C4-2B (cell line): Measurements from ENCODE around the gene EFCAB5.
"Not testable (repeated sequence)": the region's sequence is repeated elsewhere in the genome, so short reads cannot be mapped to it uniquely, and the experiment has no call there.

Source experiments
- H3K27ac ChIP-seq: fragments of 450-650 bp; 2 replicates; pipeline ENCODE4 v1.5.1; 2017
- ZFX ChIP-seq: fragments of 450-650 bp; IDR thresholded peaks from 2 replicates; pipeline ENCODE4 v1.6.1; 2017
- TF ChIP-seq, protein P1 (sequence below): fragments of 450-650 bp; conservative IDR thresholded peaks from 2 replicates; pipeline ENCODE4 v1.5.1; 2017; ENCODE audit warnings: mild to moderate bottlenecking

The EFCAB5 gene

DNA sequence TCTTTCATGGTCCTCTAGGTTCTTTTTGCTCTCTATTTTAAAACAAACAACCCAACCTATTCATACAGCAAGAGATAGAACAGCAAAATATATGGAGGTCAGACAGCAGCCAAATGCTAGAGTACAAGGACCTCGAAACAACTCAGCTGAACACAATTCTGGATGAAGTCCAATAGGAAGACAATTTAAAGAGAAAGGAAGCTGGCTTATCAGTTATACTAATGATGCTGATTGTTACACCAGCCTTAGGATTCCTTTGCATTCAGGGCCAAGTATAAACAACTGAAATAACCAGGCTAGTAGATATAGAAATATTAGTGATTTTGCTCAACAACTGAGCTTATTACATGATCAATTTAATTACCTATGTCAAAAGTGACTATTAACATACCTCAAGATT lies 13.9 kb upstream of the EFCAB5 start:
- TF ChIP-seq, protein P1, sequence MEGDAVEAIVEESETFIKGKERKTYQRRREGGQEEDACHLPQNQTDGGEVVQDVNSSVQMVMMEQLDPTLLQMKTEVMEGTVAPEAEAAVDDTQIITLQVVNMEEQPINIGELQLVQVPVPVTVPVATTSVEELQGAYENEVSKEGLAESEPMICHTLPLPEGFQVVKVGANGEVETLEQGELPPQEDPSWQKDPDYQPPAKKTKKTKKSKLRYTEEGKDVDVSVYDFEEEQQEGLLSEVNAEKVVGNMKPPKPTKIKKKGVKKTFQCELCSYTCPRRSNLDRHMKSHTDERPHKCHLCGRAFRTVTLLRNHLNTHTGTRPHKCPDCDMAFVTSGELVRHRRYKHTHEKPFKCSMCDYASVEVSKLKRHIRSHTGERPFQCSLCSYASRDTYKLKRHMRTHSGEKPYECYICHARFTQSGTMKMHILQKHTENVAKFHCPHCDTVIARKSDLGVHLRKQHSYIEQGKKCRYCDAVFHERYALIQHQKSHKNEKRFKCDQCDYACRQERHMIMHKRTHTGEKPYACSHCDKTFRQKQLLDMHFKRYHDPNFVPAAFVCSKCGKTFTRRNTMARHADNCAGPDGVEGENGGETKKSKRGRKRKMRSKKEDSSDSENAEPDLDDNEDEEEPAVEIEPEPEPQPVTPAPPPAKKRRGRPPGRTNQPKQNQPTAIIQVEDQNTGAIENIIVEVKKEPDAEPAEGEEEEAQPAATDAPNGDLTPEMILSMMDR = no peak
- TF ChIP-seq ZFX = no peak
- H3K27ac ChIP-seq = no peak overlapping the region

DNA sequence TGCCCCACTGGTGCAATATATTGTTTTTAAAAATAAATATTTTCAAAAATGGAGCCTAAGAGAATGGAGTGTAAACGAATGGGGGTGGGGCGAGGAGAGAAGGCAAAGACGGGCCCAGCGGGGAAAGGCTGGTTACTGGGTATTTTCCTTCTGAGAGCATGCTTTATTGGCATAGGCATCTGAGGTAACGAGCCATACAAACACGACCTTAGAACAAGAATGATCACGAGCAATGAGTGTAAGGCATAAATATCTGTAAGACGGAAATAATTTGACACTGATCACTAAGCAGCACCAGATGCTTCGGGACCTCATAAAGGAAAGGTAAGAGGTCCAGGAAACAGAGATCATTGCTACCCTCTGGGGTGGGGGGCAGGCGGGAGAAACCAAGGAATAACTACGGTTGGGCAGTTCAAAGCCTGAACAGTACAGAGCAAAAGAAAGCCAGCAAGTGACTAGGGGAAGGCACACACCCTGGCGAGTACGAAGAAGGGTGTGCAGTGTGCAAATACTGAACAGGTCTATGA lies 12.4 kb upstream of the EFCAB5 start:
- no peak for TF ChIP-seq ZFX
- TF ChIP-seq, protein P1 = no peak
- H3K27ac ChIP-seq = peak overlapping the region; percentile 96

DNA sequence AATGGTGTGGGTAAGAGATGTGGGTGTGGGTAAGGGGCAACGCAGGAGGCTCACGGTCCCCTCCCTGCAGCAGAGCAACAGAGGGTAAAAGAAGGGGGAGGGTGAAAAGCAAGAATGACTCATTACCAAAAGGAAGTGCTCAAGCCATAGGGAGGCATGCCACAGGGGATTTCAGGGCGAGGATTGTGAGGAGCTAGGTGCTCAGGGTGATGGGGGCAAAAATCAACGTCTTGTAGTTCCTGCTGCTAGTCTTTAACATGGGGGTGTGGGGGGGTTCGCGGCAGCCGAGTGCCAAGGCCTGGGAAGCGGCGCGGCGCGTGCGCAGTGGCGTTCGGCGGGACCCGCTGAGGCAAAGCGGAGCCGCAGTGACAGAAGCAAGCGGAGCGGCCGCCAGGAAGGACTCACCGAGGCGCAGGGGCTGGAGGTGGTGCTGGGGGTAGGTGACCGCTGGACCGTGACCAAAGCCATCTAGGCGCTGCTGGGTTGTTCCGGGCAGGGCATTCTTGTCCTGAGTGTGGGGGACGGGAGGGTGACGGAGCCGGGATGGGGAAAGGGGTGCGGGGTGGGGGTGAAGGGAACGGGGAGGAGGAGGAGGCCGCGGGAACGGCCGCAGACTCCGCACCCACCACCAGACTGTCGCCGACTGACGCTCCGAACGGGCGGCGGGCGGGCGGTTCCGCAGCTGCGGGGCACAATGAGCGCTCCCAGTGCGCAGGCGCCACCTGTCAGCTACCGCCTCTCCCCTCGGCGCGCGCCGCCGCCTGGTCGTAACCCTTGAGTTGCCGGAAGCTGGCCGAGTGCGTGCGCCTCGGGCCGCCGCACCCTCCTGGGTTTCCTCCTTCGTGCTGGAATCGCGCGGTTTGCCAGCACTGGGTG lies 11.7 kb upstream of the EFCAB5 start, which contains the start of gene SSH2:
TSS of gene SSH2 (minus strand) at position 696 of the 876 bp plus-strand sequence. CDS start at position 468, 228 bp downstream.
- TF ChIP-seq, protein P1 = no peak
- TF ChIP-seq ZFX = peak; percentile 35; the same call in 1 of the 2 replicates
- H3K27ac ChIP-seq = peak within 1 kb of the TSS; percentile 96

DNA sequence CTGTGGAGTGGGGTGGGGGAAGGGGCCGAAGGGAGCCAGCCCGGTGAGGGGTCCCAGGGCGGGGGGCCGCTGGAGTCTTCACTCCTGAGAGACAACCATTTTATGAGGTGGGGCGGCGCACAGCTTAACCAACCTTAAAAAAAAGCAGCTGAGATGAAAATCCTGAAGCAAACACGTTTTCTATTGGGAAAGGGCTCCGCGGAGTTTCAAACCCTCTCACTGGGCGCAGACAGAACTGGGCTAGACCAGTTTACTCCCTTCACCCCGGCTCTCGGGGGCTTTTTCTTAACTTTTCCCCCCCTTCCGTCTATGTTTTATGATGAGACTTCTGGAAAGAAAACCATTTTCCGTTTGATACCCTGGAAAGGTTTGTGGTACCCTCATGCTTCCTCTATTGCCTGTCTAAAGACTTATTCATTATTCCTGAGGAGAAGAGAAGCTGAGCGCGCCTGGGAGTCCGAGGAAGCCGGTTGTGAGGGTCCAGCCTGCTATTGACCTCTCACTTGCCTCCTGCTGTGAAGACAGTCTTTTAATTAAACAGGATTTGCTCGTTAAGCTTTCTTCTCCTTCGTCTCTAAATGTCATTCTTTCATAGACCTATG lies 10.9 kb upstream of the EFCAB5 start:
- H3K27ac ChIP-seq = peak overlapping the region; percentile 96
- TF ChIP-seq ZFX = no peak
- TF ChIP-seq, protein P1 = no peak

DNA sequence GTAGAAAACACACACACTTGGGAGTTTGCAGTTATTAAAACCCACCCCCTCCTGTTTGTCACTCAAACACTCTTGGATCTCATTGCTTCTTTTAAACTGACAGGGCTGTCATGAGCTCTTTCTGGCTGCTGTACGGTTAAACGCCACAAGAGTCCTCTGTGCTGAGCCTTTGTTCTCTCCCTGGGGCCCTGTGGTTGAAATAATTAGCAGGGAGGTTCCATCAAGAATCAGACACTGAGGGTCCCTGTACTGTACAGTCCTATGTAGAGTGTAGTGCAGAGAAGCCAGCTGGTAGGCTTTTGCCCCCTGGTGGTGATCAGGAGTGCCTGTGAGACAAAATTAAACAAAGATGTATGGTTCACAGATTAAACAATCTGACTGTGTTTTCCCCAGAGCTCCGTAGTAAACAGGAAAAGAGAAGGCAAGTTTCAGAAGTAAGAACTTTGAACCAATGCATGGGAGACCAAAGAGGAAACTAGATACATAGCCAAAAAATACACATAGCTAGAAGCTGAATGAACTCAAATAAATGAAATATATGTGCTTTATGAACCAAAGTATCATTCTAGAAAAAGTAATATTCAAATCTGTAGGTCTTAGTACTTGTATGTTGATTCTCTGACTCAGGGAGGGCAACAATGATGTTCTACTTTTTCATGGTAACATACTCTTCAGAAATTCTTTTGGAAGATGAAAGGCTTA lies 10.1 kb upstream of the EFCAB5 start:
- peak overlapping the region; percentile 96; the same call in 1 of the 2 replicates for H3K27ac ChIP-seq
- no peak for TF ChIP-seq ZFX
- TF ChIP-seq, protein P1 = peak; percentile 97

DNA sequence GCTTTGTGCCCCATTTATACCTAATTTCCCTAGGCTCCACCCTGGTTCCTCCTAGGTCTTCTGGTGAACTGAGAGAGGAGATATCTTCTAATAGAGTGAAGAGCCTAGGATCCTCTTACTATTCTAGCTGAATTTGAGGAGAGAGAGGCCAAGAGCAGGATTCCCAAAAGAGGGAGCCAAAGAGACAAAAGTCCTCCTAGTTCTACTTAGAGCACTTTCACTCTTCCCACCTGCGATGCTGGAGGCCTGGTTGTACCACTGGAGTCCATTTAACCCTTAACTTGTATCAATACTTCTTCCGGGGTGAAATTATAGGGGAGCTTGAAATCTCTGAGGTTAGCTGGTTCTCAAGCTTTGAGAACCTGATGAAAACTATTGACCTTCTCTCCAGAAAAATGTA lies 8.1 kb upstream of the EFCAB5 start:
- H3K27ac ChIP-seq = no peak overlapping the region
- no peak for TF ChIP-seq ZFX
- TF ChIP-seq, protein P1 = peak; percentile 45

DNA sequence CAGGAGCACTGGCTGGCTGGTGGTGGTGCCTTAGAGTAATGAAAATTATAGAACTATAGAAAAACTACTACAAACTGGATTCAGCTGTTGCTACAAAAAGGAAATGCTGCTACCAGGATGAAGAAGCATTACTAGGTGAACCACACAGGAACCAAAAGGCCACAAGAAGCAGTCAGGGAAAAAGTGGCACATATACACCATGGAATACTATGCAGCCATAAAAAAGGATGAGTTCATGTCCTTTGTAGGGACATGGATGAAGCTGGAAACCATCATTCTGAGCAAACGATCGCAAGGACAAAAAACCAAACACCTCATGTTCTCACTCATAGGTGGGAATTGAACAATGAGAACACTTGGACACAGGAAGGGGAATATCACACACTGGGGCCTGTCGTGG lies 5.5 kb upstream of the EFCAB5 start:
- not testable (repeated sequence) for H3K27ac ChIP-seq
